CD4-positive, alpha-beta T cell treated with Interleukin-17A for 1 hour (primary cell): ENCODE results near the gene RIOK1.
"Not testable (repeated sequence)": the region's sequence is repeated elsewhere in the genome, so short reads cannot be mapped to it uniquely, and the experiment has no call there.

Experiments
- DNase-seq: peaks from one replicate; pipeline ENCODE4 v3.0.0-alpha.2; 2020

Gene RIOK1

DNA sequence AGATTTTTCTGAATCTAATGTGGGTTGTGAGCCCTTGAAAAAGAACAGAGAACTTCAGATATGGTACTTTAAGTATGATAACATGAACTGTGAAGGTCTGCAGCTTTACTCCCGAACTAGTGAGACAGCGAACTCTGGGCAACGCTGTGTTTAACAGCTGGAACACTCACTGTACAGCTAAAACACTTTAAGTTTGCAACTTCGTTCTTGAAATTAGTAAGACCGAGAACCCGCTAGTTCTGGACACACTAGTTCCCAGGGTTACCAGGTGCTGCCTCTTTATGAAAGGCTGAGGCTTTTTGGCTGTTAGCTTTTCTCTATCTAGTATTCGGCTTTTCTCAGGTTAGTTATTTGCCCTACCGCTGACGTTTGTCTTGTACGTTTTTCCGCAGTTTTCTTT is 52.9 kb downstream of the RIOK1 start:
- DNase-seq = no peak

GRCh38 chr6:7445101-7445500 is 55.5 kb downstream of the RIOK1 start:
- no peak for DNase-seq

DNA sequence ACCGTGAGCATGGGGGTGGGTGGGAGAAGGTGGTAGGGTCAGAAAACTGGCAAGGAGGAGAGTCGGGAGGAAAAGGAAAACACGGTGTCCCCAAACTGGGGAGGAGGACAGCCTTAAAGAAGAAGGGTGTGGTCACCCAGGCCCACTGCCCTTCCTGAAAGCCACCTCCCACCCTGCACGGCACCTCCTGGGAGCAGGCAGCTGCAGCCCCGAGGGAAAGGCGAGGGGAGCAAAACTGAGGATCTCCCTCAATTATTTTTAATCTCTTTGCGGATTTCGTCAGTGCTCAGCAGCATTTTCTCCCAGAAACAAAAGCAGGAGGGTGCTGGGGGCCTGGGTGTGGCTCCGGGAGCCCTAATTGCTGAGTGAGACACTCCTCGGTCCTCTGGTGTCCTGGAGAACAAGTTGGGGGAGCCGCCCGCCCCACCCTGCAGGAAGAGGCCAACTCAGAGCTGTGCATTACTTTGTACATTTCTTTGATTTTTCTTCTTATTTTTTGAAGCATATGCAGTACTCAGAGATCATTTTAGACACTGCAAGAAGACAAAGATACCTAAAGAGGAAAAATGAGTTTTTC is 56.4 kb downstream of the RIOK1 start:
- no peak for DNase-seq

GRCh38 chr6:7446619-7447325 is 57.2 kb downstream of the RIOK1 start:
- DNase-seq = no peak

DNA sequence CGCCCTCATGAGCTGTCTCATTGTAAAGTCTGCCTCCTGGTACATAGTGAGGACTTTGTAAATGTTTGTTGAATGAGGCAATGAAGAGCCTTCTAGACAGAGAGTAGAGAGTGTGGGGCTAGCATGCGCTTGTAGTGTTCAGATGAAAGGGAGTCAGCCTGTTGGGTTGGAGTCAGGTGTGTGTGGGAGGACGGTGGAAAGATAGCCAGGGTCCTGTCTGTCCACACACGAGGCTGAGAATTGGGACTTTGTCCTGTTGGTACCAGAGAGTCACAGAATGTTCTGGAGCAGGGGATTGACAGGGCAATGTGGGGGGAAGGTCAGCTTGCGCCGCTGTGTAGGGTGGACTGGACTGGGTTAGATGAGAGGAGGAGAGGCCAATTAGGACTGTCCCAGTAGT is 58.6 kb downstream of the RIOK1 start:
- no peak for DNase-seq

DNA sequence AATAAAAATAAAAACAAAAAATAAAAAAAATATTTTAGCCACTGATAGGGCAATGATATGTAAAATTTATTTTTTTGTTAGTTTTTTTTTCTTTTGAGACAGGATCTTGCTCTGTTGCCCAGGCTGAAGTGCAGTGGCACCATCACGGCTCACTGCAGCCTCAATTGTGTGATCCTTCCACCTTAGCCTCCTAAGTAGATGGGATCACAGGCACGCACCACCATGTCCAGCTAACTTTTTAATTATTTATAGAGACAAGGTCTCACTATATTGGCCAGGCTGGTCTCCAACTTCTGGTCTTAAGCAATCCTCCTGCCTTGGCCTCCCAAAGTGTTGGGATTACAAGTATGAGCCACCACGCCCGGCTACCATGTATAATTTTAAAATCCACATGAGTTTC is 59.4 kb downstream of the RIOK1 start:
- DNase-seq = no peak

DNA sequence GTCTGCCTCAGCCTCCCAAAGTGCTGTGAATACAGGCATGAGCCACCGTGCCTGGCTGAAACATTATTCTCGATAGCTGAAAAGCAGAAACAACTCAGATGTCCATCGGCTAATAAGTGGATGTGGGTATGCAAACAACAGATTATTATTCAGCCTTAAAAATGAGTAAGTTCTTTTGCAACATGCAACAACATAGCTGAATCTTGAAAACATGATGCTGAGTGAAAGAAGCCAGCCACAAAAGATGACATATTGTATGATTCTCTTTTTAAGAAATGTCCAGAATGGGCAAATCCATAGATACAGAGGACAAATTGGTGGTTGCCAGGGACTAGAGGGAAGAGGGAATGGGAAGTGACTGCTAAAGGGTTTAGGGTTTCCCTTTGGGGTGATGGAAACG is 61.7 kb downstream of the RIOK1 start:
- DNase-seq = no peak

GRCh38 chr6:7452898-7453297 is 63.3 kb downstream of the RIOK1 start:
- no peak for DNase-seq

DNA sequence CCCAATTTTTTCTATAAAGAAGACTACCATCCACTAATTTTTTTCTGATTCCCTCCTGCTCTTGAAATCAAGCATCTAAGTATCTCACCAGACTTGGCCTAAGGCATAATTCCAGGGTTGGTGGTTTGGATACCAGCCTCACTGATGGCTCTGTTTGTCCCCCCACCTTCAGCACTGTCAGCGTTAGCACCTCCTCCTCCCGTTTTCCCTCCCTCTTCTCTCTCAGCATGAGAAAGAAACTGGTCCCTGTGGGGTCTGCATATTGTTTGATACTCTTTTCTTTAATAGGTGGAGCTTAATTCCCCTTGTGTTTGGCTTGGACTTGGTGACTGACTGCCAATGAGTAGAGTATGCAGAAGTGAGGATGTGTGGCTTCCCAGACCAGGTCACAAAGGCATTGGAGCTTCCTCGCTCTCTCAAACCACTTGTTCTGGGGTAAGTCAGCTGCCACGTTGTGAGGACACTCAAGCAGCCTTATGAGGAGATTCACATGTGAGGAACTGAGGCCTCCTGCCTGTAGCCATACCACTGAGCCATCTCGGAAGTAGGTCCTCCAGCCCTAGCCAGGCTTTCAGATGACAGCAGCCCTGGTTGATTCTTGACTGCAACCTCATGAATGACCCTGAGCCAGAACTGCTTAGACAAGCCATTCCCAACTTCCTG is 65.2 kb downstream of the RIOK1 start:
- DNase-seq = no peak

GRCh38 chr6:7456302-7456701 is 66.7 kb downstream of the RIOK1 start:
- not testable (repeated sequence) for DNase-seq

DNA sequence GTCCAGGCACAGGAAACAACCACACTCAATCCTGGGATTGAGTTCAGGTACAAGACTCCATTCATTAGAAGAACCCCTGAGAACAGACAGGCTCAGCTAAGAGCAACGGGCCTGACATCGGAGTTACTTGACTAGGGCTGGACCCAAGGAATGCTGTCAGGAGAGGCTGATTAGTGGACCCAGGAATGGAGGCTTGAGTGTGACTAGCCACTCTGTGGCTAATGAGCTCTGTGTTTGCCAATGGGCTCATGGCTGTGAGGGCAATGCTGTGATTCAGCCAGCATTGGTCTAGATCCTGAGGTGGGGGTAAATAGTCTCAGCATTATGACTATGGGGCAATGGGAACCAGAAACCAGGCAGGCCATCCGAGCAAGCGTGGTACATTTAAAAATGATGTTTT is 71.8 kb downstream of the RIOK1 start:
- DNase-seq = no peak

DNA sequence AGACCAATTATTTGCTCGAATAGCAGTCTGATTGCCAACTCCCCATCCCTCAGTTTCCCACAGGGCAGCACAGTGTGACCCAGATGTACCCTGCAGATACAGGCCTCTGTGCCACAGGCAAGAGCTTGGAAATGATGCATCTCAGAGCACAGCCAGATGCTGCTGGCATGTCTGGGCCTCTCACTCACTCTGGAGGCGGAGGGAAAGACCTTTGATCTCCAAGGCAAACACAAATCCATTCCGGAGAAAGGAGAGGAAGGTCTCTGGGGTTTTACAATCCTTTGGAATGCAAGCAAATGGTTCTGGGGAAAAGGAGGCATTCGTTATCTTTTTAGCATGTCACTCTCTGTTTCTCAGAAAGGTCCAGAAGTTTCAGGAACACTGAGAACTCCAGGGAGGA is 74.2 kb downstream of the RIOK1 start:
- DNase-seq = no peak

DNA sequence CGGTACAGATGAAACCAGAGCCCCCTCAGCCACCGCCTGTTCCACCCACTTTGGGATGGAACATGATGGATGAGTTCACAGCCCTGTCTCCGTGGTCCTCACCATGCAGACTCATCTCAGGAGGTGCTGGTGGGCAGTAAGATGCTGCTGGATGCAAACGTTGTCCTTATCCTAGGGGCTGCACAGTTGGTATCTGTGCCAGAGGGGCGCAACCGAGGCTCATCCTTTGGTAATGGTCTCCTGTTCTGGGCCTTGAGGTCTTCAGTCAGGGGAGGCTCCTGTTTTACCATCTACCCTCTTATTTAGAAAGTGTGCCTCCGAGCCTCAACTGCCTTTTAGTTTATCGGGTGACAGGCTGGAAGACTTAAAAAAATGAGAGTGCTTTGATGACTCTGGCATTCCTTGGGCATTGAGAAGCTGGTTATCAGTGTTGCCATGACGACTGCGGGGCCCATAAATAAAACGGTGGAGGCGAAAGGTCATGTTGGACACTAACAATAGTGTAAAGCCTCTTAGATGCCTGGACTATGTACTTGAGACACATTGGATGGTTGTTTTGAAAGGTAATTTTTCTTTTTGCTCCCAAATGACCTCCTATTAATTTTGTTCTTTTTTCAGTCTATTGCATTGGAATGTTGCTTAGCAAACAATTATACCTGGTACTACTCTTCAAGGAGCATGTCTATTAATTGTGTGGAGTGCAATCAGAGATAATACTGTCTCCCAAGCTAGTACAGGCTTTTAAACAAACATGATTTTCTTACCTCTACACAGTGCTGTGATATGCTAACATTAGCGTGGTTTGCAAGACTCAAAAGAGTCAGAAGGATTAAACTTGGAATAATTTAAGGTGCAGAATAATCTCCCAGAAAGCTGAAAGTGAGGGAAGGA is 77.6 kb downstream of the RIOK1 start:
- no peak for DNase-seq
